Large intestine (tissue), 3 donors: ENCODE data around the gene MAP2K2. TPM values are rescaled to one million over a fixed set of nuclear protein-coding genes. Genes with fewer than 3 reads are reported as not detected.

Experiments used
- DNase-seq, 2 donors: peaks; one replicate each; pipeline versions ENCODE4 v3.0.0 to v3.0.0-alpha.2; 2013
- H3K27ac ChIP-seq: one replicate; pipeline ENCODE4 v1.5.1; 2013; ENCODE audit warnings: low read length
- H3K27me3 ChIP-seq: 2 replicates; pipeline ENCODE4 v1.6.1; 2013; ENCODE audit warnings: low read length; ENCODE audit not compliant: control insufficient read depth, insufficient read depth
- H3K36me3 ChIP-seq: 2 replicates; pipeline ENCODE4 v1.6.1; 2013; ENCODE audit warnings: low read length; ENCODE audit not compliant: control insufficient read depth, insufficient read depth
- H3K4me1 ChIP-seq: one replicate; pipeline ENCODE4 v1.6.1; 2013; ENCODE audit warnings: low read length; ENCODE audit not compliant: control insufficient read depth, insufficient read depth
- H3K4me3 ChIP-seq: one replicate; pipeline ENCODE4 v1.5.1; 2013; ENCODE audit warnings: low read length
- H3K9me3 ChIP-seq: one replicate; pipeline ENCODE4 v1.6.1; 2013; ENCODE audit warnings: mild to moderate bottlenecking, low read depth, low read length, moderate library complexity; ENCODE audit not compliant: control insufficient read depth
- WGBS: methylation state at CpG from one replicate; pipeline ENCODE4 v1.1.5; 2013; ENCODE audit warnings: low lambda C conversion rate; ENCODE audit not compliant: insufficient coverage; 5-methylcytosine and 5-hydroxymethylcytosine counted together
- polyA plus RNA-seq: library from polyadenylated mRNA; unstranded; fragments of 120-200 nt; gene quantifications from one replicate; pipeline ENCODE4 v1.2.1, GENCODE V29; 2013

MAP2K2 gene
- polyA plus RNA-seq, 1 donor = 188 TPM

GRCh38 chr19:4081441-4082129, 42.3 kb downstream of the MAP2K2 start:
- DNase-seq = no peak
- no peaks in the 10 kb centered on the region for H3K36me3 ChIP-seq
- H3K4me3 ChIP-seq = no peak overlapping the region
- H3K27ac ChIP-seq = no peak overlapping the region
- peaks cover 28% of the 10 kb centered on the region for H3K4me1 ChIP-seq
- no CpG with 5 or more reads among the region's 2 CpGs for WGBS
- no peaks in the 10 kb centered on the region for H3K27me3 ChIP-seq
- peaks cover 5% of the 10 kb centered on the region for H3K9me3 ChIP-seq

GRCh38 chr19:4080473-4080872, 43.4 kb downstream of the MAP2K2 start:
- H3K4me1 ChIP-seq = peaks cover 23% of the 10 kb centered on the region
- no peaks in the 10 kb centered on the region for H3K36me3 ChIP-seq
- no peaks in the 10 kb centered on the region for H3K27me3 ChIP-seq
- peaks cover 5% of the 10 kb centered on the region for H3K9me3 ChIP-seq
- no peak overlapping the region for H3K4me3 ChIP-seq
- WGBS = no CpG with 5 or more reads among the region's 6 CpGs
- H3K27ac ChIP-seq = no peak overlapping the region
- DNase-seq = no peak

GRCh38 chr19:4077800-4078684, 45.9 kb downstream of the MAP2K2 start:
- H3K4me3 ChIP-seq = peak overlapping the region; percentile 70
- no peaks in the 10 kb centered on the region for H3K27me3 ChIP-seq
- peak in 1 of 2 donors; percentile 84 for DNase-seq
- peaks cover 5% of the 10 kb centered on the region for H3K9me3 ChIP-seq
- H3K36me3 ChIP-seq = no peaks in the 10 kb centered on the region
- WGBS = no CpG with 5 or more reads among the region's 33 CpGs
- peak overlapping the region; percentile 39 for H3K27ac ChIP-seq
- H3K4me1 ChIP-seq = peaks cover 11% of the 10 kb centered on the region

- Histone ChIP-seq H3K4me1 (peaks cover 11% of the 10 kb centered on the region), H3K9me3 (peaks cover 4% of the 10 kb centered on the region), H3K4me3 (no peak overlapping the region), H3K27ac (no peak overlapping the region), H3K27me3 (no peaks in the 10 kb centered on the region), H3K36me3 (no peaks in the 10 kb centered on the region)
- DNase-seq = no peak
- no CpG with 5 or more reads among the region's 3 CpGs for WGBS
Observed at GRCh38 chr19:4077007-4077374, 46.9 kb downstream of the MAP2K2 start.

GRCh38 chr19:4075373-4075772, 48.5 kb downstream of the MAP2K2 start:
- no peaks in the 10 kb centered on the region for H3K36me3 ChIP-seq
- no CpG with 5 or more reads among the region's 9 CpGs for WGBS
- H3K27ac ChIP-seq = no peak overlapping the region
- no peaks in the 10 kb centered on the region for H3K27me3 ChIP-seq
- H3K9me3 ChIP-seq = no peaks in the 10 kb centered on the region
- H3K4me3 ChIP-seq = no peak overlapping the region
- no peak for DNase-seq
- peaks cover 11% of the 10 kb centered on the region for H3K4me1 ChIP-seq

GRCh38 chr19:4071610-4072009, 52.3 kb downstream of the MAP2K2 start:
- no CpG with 5 or more reads among the region's 3 CpGs for WGBS
- Histone ChIP-seq H3K4me3 (no peak overlapping the region), H3K27me3 (no peaks in the 10 kb centered on the region), H3K4me1 (peaks cover 7% of the 10 kb centered on the region), H3K27ac (no peak overlapping the region), H3K9me3 (no peaks in the 10 kb centered on the region), H3K36me3 (no peaks in the 10 kb centered on the region)
- DNase-seq = no peak

GRCh38 chr19:4069331-4069959, 54.5 kb downstream of the MAP2K2 start:
- WGBS = 80% methylated on average over 1 of the region's 12 CpGs
- H3K4me3 ChIP-seq = no peak overlapping the region
- H3K27me3 ChIP-seq = no peaks in the 10 kb centered on the region
- peak in 1 of 2 donors; percentile 2 for DNase-seq
- no peaks in the 10 kb centered on the region for H3K9me3 ChIP-seq
- H3K36me3 ChIP-seq = no peaks in the 10 kb centered on the region
- peaks cover 7% of the 10 kb centered on the region for H3K4me1 ChIP-seq
- H3K27ac ChIP-seq = no peak overlapping the region

GRCh38 chr19:4068047-4068966, 55.6 kb downstream of the MAP2K2 start:
- peak in 1 of 2 donors; percentile 84 for DNase-seq
- H3K9me3 ChIP-seq = no peaks in the 10 kb centered on the region

GRCh38 chr19:4067396-4068046, 56.4 kb downstream of the MAP2K2 start:
- Histone ChIP-seq H3K36me3 (peaks cover 11% of the 10 kb centered on the region), H3K9me3 (no peaks in the 10 kb centered on the region), H3K4me3 (peak overlapping the region; percentile 77), H3K27me3 (no peaks in the 10 kb centered on the region), H3K4me1 (peaks cover 19% of the 10 kb centered on the region), H3K27ac (peak overlapping the region; percentile 68)
- WGBS = no CpG with 5 or more reads among the region's 58 CpGs
- peak in 1 of 2 donors; percentile 64 for DNase-seq

More at GRCh38 chr19:4068047-4068966, 55.6 kb downstream of the MAP2K2 start:
- peak overlapping the region; percentile 77 for H3K4me3 ChIP-seq
- H3K4me1 ChIP-seq = peaks cover 11% of the 10 kb centered on the region
- WGBS = 0% methylated on average over 2 of the region's 31 CpGs
- peak overlapping the region; percentile 68 for H3K27ac ChIP-seq
- H3K36me3 ChIP-seq = peaks cover 3% of the 10 kb centered on the region
- H3K27me3 ChIP-seq = no peaks in the 10 kb centered on the region
